ENCODE measurements around the gene ZNF138. TPM values are rescaled to one million over a fixed set of nuclear protein-coding genes. Genes with fewer than 3 reads are reported as not detected.

Gene ZNF138
- total and polyA plus RNA-seq, 10 donors: 7.0 to 39.9 (median 12.8) TPM

DNA sequence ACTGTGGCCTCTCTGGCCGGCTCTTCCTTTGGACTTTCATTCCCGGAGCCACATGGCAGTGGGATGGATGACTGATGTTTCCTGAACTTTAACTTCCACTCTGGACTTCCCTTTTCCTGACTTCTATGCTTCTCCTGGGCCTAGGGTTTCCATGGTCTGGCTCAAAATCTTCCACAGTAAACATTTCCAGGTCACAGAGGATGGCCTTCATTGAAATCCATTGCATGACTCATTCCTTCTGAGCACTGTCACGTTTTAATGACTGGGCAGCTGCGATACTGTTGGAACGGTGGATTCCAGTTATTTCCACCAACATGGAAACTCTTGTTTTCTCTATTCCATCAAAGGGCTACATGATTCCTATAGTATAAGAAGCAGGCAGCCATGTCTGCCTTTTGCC is 84.5 kb downstream of the ZNF138 start:
- Histone ChIP-seq H3K4me3 (no peak overlapping the region), H3K36me3 (no peaks in the 10 kb centered on the region), H3K4me1 (peaks cover 0 to 20% (median 2%) of the 10 kb centered on the region in 6 donors), H3K27ac (no peak overlapping the region), H3K27me3 (replicated peaks in 1 of 7) (peaks cover 0 to 67% (median 15%) of the 10 kb centered on the region in 7 donors), H3K9me3 (peaks cover 0 to 87% (median 9%) of the 10 kb centered on the region in 8 donors)
- WGBS, 5 donors: 60 to 89% (median 78%) methylated on average over 5 of the region's 5 CpGs
- intact Hi-C loops (cut with DNase I; ENCODE audit: low total_unique reads): no loop called here
- TF ChIP-seq, protein P1, sequence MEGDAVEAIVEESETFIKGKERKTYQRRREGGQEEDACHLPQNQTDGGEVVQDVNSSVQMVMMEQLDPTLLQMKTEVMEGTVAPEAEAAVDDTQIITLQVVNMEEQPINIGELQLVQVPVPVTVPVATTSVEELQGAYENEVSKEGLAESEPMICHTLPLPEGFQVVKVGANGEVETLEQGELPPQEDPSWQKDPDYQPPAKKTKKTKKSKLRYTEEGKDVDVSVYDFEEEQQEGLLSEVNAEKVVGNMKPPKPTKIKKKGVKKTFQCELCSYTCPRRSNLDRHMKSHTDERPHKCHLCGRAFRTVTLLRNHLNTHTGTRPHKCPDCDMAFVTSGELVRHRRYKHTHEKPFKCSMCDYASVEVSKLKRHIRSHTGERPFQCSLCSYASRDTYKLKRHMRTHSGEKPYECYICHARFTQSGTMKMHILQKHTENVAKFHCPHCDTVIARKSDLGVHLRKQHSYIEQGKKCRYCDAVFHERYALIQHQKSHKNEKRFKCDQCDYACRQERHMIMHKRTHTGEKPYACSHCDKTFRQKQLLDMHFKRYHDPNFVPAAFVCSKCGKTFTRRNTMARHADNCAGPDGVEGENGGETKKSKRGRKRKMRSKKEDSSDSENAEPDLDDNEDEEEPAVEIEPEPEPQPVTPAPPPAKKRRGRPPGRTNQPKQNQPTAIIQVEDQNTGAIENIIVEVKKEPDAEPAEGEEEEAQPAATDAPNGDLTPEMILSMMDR (IDR thresholded peaks at IDR 0.05 in 8 of 11, conservative IDR thresholded peaks at IDR 0.05 in 3 of 11): no peak
- no peak for TF ChIP-seq POLR2AphosphoS5 (IDR thresholded peaks at IDR 0.05)
- TF ChIP-seq POLR2A (IDR thresholded peaks at IDR 0.05): no peak
- DNase-seq: no peak

DNA sequence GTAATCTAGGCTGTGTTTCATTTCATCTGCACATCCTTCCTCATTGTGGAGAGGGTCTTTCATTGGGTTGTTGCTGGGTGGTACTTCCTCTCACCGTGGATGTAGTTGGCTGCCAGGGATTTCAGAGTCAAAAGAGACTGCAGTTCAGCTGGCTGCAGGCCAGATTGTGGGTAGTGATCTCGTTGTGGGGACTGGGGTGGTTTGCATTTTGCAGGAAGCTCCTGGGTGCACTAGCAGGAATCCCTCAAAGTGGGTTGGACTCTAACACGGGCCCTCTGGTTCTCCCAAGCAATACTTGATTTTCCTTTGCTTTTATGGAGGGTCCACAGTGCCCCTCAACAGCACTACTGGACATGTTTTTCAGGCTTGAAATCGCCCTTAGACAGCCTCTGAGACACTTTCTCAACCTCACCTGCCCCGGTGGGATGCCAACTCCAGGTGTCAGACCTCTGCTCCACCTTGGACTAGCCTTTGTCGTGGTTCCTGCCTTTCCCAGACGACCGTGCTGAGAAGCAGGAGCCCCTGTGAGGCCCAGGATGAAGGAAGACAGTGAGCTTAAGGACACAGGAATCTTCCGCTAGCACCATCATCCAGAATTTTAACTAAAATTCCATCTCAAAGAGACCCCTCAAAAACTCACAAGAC is 85.0 kb downstream of the ZNF138 start:
- Histone ChIP-seq H3K4me3 (no peak overlapping the region), H3K27ac (no peak overlapping the region), H3K9me3 (peaks cover 0 to 87% (median 9%) of the 10 kb centered on the region in 8 donors), H3K4me1 (peaks cover 0 to 20% (median 2%) of the 10 kb centered on the region in 6 donors), H3K27me3 (replicated peaks in 1 of 7) (peaks cover 0 to 70% (median 15%) of the 10 kb centered on the region in 7 donors), H3K36me3 (no peaks in the 10 kb centered on the region)
- TF ChIP-seq POLR2AphosphoS5 (IDR thresholded peaks at IDR 0.05) (no peak), POLR2A (IDR thresholded peaks at IDR 0.05) (no peak)
- TF ChIP-seq, protein P1 (IDR thresholded peaks at IDR 0.05 in 8 of 11, conservative IDR thresholded peaks at IDR 0.05 in 3 of 11): no peak
- no peak for DNase-seq
- intact Hi-C loops (cut with DNase I; ENCODE audit: low total_unique reads): no loop called here
- WGBS, 5 donors: 65 to 69% (median 66%) methylated on average over 9 of the region's 9 CpGs

DNA sequence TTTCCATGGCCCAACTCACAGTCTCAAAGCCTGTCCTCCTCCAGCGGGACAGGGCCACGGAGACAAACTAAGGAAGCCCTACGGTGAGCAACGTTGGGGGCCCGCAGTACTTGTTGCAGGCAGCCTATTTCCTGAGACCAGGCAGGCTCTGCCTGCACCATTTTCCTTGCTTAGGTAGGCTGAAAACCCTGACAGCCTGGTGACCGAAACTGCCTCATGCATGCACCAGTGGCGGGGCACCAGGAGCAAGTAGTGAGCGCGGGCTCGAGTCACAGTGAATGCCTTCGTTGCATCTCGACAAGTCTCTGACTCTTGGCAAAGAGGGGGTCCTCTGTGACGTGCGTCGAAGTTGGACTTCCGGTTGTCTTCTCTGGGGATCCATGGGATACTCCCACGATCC is 85.6 kb downstream of the ZNF138 start:
- H3K27me3 ChIP-seq (replicated peaks in 1 of 7): peaks cover 0 to 70% (median 15%) of the 10 kb centered on the region in 7 donors
- H3K36me3 ChIP-seq: no peaks in the 10 kb centered on the region
- H3K9me3 ChIP-seq: peaks cover 0 to 82% (median 8%) of the 10 kb centered on the region in 8 donors
- 92 to 97% (median 94%) methylated on average over 16 to 17 of the region's 17 CpGs for WGBS, 5 donors
- no peak overlapping the region for H3K27ac ChIP-seq
- TF ChIP-seq POLR2A (IDR thresholded peaks at IDR 0.05) (no peak), POLR2AphosphoS5 (IDR thresholded peaks at IDR 0.05) (no peak)
- TF ChIP-seq, protein P1 (IDR thresholded peaks at IDR 0.05 in 8 of 11, conservative IDR thresholded peaks at IDR 0.05 in 3 of 11): no peak
- peaks cover 0 to 20% (median 2%) of the 10 kb centered on the region in 6 donors for H3K4me1 ChIP-seq
- H3K4me3 ChIP-seq: no peak overlapping the region
- DNase-seq: no peak
- intact Hi-C loops (cut with DNase I; ENCODE audit: low total_unique reads): no loop called here

Data from spleen (tissue), 11 donors.